Sigmoid colon (tissue), 7 donors: ENCODE data around the gene PLOD3. TPM values are rescaled to one million over a fixed set of nuclear protein-coding genes. Genes with fewer than 3 reads are reported as not detected.

Experiments used
- DNase-seq: peaks from one replicate; pipeline ENCODE4 v3.0.0-alpha.2; 2019
- H3K27ac ChIP-seq, 4 donors: fragments of 200-600 bp; sonication (generic); one replicate each; pipeline ENCODE4 v1.5.1; 2016 to 2019; ENCODE audit warnings: mild to moderate bottlenecking in 1 of 4
- H3K27me3 ChIP-seq, 3 donors: fragments of 200-600 bp; sonication (generic); one replicate each; pipeline ENCODE4 v1.5.1; 2019; ENCODE audit warnings: mild to moderate bottlenecking in 1 of 3
- H3K36me3 ChIP-seq, 4 donors: fragments of 200-600 bp; sonication (generic); one replicate each; pipeline ENCODE4 v1.5.1; 2016 to 2019
- H3K4me1 ChIP-seq, 4 donors: fragments of 200-600 bp; sonication (generic); one replicate each; pipeline ENCODE4 v1.5.1; 2017 to 2019
- H3K4me3 ChIP-seq, 4 donors: fragments of 200-600 bp; sonication (generic); one replicate each; pipeline ENCODE4 v1.5.1; 2017 to 2019; ENCODE audit warnings: mild to moderate bottlenecking in 2 of 4, moderate library complexity in 1 of 4
- H3K9me3 ChIP-seq, 4 donors: fragments of 200-600 bp in 3 of 4; sonication (generic) in 3 of 4; one replicate each; pipeline versions ENCODE4 v1.5.1 to v1.6.1; 2013 to 2019
- CTCF ChIP-seq, 4 experiments: fragments of 450-650 bp in 3 of 4; fragments of 200-600 bp in 1 of 4; IDR thresholded peaks; one replicate each; pipeline ENCODE4 v1.5.1; 2016 to 2019; ENCODE audit warnings: antibody characterized with exemption in 4 of 4, mild to moderate bottlenecking in 3 of 4, moderate library complexity in 2 of 4
- EP300 ChIP-seq, 4 donors: sonication (generic); formaldehyde crosslinking; IDR thresholded peaks; one replicate each; pipeline ENCODE4 v1.6.1; 2017; ENCODE audit warnings: antibody characterized with exemption in 4 of 4
- POLR2A ChIP-seq, 2 donors: fragments of 450-650 bp; IDR thresholded peaks; one replicate each; pipeline ENCODE4 v1.6.1; 2016; ENCODE audit warnings: antibody characterized with exemption in 2 of 2, mild to moderate bottlenecking in 2 of 2, moderate library complexity in 2 of 2
- POLR2AphosphoS5 ChIP-seq, 4 donors: sonication (generic); formaldehyde crosslinking; IDR thresholded peaks; one replicate each; pipeline ENCODE4 v1.6.1; 2017; ENCODE audit warnings: antibody characterized with exemption in 4 of 4
- whole genome bisulfite sequencing, 2 donors: extraction: QIAGEN DNeasy Blood & Tissue Kit; methylation state at CpG; one replicate each; pipeline ENCODE4 v1.1.7; 2013; 5-methylcytosine and 5-hydroxymethylcytosine counted together
- intact Hi-C: fragments of 100-400 bp; cut with DNase I; formaldehyde crosslinking; loops from one replicate; pipeline ENCODE4 v1.15.1; 2023
- polyA plus RNA-seq, 3 donors: library from polyadenylated mRNA; stranded (reverse); fragments of 200-250 nt; gene quantifications; one replicate each; pipeline ENCODE4 v1.2.3, GENCODE V29; 2013
- total RNA-seq, 4 donors: library from RNA; depleted of rRNA; stranded (reverse); fragments of >200 nt; gene quantifications; one replicate each; pipeline ENCODE4 v1.1.0, GENCODE V29; 2016
- donor health status: healthy with polysubstance abuse.
- donor health status: Bipolar disorder and iron deficiency.
- donor health status: healthy.

The PLOD3 gene
- total and polyA plus RNA-seq, 7 donors: 18.0 to 57.3 (median 26.0) TPM

GRCh38 chr7:101238226-101239182 is 21.1 kb upstream of the PLOD3 start:
- Histone ChIP-seq H3K36me3 (peaks cover 19 to 52% (median 27%) of the 10 kb centered on the region in 4 donors), H3K27me3 (no peaks in the 10 kb centered on the region), H3K27ac (peak overlapping the region; percentile 64 to 79 (median 70)), H3K9me3 (no peaks in the 10 kb centered on the region), H3K4me3 (no peak overlapping the region), H3K4me1 (peaks cover 0 to 40% (median 26%) of the 10 kb centered on the region in 4 donors)
- TF ChIP-seq POLR2A (IDR thresholded peaks at IDR 0.05) (no peak), POLR2AphosphoS5 (IDR thresholded peaks at IDR 0.05) (no peak), CTCF (IDR thresholded peaks at IDR 0.05) (no peak), EP300 (IDR thresholded peaks at IDR 0.05) (no peak)
- intact Hi-C loops: no loop called here
- 70 to 77% methylated on average over 28 of the region's 28 CpGs for WGBS, 2 donors
- no peak for DNase-seq

- Histone ChIP-seq H3K36me3 (peaks cover 19 to 46% (median 27%) of the 10 kb centered on the region in 4 donors), H3K4me3 (peak within 1 kb of the TSS in 2 of 4 donors; percentile 8 to 25), H3K4me1 (peaks cover 0 to 31% (median 21%) of the 10 kb centered on the region in 4 donors), H3K27ac (peak within 1 kb of the TSS; percentile 64 to 79 (median 70)), H3K9me3 (no peaks in the 10 kb centered on the region), H3K27me3 (peaks cover 0 to 2% (median 0%) of the 10 kb centered on the region in 3 donors)
- peak; percentile 92 for DNase-seq
- WGBS, 2 donors: 10 to 35% methylated on average over 31 of the region's 31 CpGs
- TF ChIP-seq EP300 (IDR thresholded peaks at IDR 0.05): no peak
- TF ChIP-seq POLR2AphosphoS5 (IDR thresholded peaks at IDR 0.05): peak; percentile 8 to 36 (median 26)
- intact Hi-C loops: no loop called here
Measured at GRCh38 chr7:101237206-101238067, 20.1 kb upstream of the PLOD3 start, which contains the start of gene CLDN15. TSS of gene CLDN15 (minus strand) at chr7:101237802. CDS start at chr7:101237581, 221 bp downstream.

GRCh38 chr7:101236292-101236835 is 19.0 kb upstream of the PLOD3 start:
- intact Hi-C loops: no loop called here

GRCh38 chr7:101235522-101235921 is 18.1 kb upstream of the PLOD3 start:
- H3K4me3 ChIP-seq: no peak overlapping the region
- WGBS, 2 donors: 21 to 57% methylated on average over 9 of the region's 9 CpGs
- H3K9me3 ChIP-seq: no peaks in the 10 kb centered on the region
- H3K36me3 ChIP-seq: peaks cover 15 to 39% (median 22%) of the 10 kb centered on the region in 4 donors
- peaks cover 0 to 11% (median 0%) of the 10 kb centered on the region in 3 donors for H3K27me3 ChIP-seq
- H3K4me1 ChIP-seq: peaks cover 0 to 32% (median 27%) of the 10 kb centered on the region in 4 donors
- H3K27ac ChIP-seq: no peak overlapping the region
- TF ChIP-seq POLR2A (IDR thresholded peaks at IDR 0.05) (no peak), CTCF (IDR thresholded peaks at IDR 0.05) (no peak), EP300 (IDR thresholded peaks at IDR 0.05) (no peak), POLR2AphosphoS5 (IDR thresholded peaks at IDR 0.05) (no peak)
- intact Hi-C loops: no loop called here
- no peak for DNase-seq

More at GRCh38 chr7:101236292-101236835, 19.0 kb upstream of the PLOD3 start:
- 15 to 54% methylated on average over 21 of the region's 21 CpGs for WGBS, 2 donors
- no peak for DNase-seq
- Histone ChIP-seq H3K27me3 (peaks cover 0 to 11% (median 0%) of the 10 kb centered on the region in 3 donors), H3K36me3 (peaks cover 19 to 46% (median 27%) of the 10 kb centered on the region in 4 donors), H3K4me1 (peaks cover 0 to 32% (median 27%) of the 10 kb centered on the region in 4 donors), H3K4me3 (no peak overlapping the region), H3K9me3 (no peaks in the 10 kb centered on the region), H3K27ac (peak overlapping the region in 1 of 4 donors; percentile 68)
- TF ChIP-seq POLR2A (IDR thresholded peaks at IDR 0.05) (no peak), EP300 (IDR thresholded peaks at IDR 0.05) (no peak)

GRCh38 chr7:101235050-101235449 is 17.7 kb upstream of the PLOD3 start:
- H3K4me3 ChIP-seq: no peak overlapping the region
- intact Hi-C loops: no loop called here
- peaks cover 0 to 11% (median 0%) of the 10 kb centered on the region in 3 donors for H3K27me3 ChIP-seq
- no peak for DNase-seq
- no peak overlapping the region for H3K27ac ChIP-seq
- WGBS, 2 donors: 21 to 69% methylated on average over 11 of the region's 11 CpGs
- H3K4me1 ChIP-seq: peaks cover 0 to 32% (median 27%) of the 10 kb centered on the region in 4 donors
- TF ChIP-seq POLR2AphosphoS5 (IDR thresholded peaks at IDR 0.05): no peak
- TF ChIP-seq EP300 (IDR thresholded peaks at IDR 0.05): no peak
- no peak for TF ChIP-seq CTCF (IDR thresholded peaks at IDR 0.05)
- TF ChIP-seq POLR2A (IDR thresholded peaks at IDR 0.05): no peak
- peaks cover 10 to 34% (median 17%) of the 10 kb centered on the region in 4 donors for H3K36me3 ChIP-seq
- H3K9me3 ChIP-seq: no peaks in the 10 kb centered on the region
